Raji (cell line): ENCODE measurements around the gene FBXL7.

Experiments used
- POLR2A ChIP-seq: IDR thresholded peaks from 2 replicates; pipeline ENCODE4 v1.6.1; 2011; ENCODE audit warnings: low read depth, low read length, control low read depth; ENCODE audit not compliant: insufficient read depth

Gene FBXL7

GRCh38 chr5:15492545-15492944 is 7.4 kb upstream of the FBXL7 start:
- TF ChIP-seq POLR2A, result no peak

GRCh38 chr5:15493501-15493900 is 6.5 kb upstream of the FBXL7 start:
- TF ChIP-seq POLR2A, result no peak

- no peak for TF ChIP-seq POLR2A
Measured at GRCh38 chr5:15495026-15495425, 5.0 kb upstream of the FBXL7 start.

GRCh38 chr5:15496886-15497285 is 3.1 kb upstream of the FBXL7 start:
- TF ChIP-seq POLR2A, result no peak

GRCh38 chr5:15500325-15501001 is 483 bp downstream of the FBXL7 start:
- TF ChIP-seq POLR2A, result no peak

- no peak for TF ChIP-seq POLR2A
Measured at GRCh38 chr5:15501091-15501791, 1.3 kb downstream of the FBXL7 start.

- TF ChIP-seq POLR2A, result no peak
Measured at GRCh38 chr5:15502208-15502607, 2.2 kb downstream of the FBXL7 start.

- no peak for TF ChIP-seq POLR2A
Measured at GRCh38 chr5:15506146-15506545, 6.2 kb downstream of the FBXL7 start.

GRCh38 chr5:15506897-15507296 is 6.9 kb downstream of the FBXL7 start:
- no peak for TF ChIP-seq POLR2A

- no peak for TF ChIP-seq POLR2A
Measured at GRCh38 chr5:15510092-15510491, 10.1 kb downstream of the FBXL7 start.

GRCh38 chr5:15510831-15511230 is 10.9 kb downstream of the FBXL7 start:
- TF ChIP-seq POLR2A, result no peak

- TF ChIP-seq POLR2A, result no peak
Measured at GRCh38 chr5:15513431-15513830, 13.5 kb downstream of the FBXL7 start.

- no peak for TF ChIP-seq POLR2A
Measured at GRCh38 chr5:15513911-15514310, 13.9 kb downstream of the FBXL7 start.

GRCh38 chr5:15515229-15515628 is 15.2 kb downstream of the FBXL7 start:
- no peak for TF ChIP-seq POLR2A

- TF ChIP-seq POLR2A, result no peak
Measured at GRCh38 chr5:15516486-15516885, 16.5 kb downstream of the FBXL7 start.

GRCh38 chr5:15518786-15519185 is 18.8 kb downstream of the FBXL7 start:
- no peak for TF ChIP-seq POLR2A

- TF ChIP-seq POLR2A, result no peak
Measured at GRCh38 chr5:15520856-15521255, 20.9 kb downstream of the FBXL7 start.
